ENCODE data around the gene FAM180B. TPM values are rescaled to one million over a fixed set of nuclear protein-coding genes. Genes with fewer than 3 reads are reported as not detected.

FAM180B gene
- total RNA-seq, 1 experiment from 2014 or later: not detected

DNA sequence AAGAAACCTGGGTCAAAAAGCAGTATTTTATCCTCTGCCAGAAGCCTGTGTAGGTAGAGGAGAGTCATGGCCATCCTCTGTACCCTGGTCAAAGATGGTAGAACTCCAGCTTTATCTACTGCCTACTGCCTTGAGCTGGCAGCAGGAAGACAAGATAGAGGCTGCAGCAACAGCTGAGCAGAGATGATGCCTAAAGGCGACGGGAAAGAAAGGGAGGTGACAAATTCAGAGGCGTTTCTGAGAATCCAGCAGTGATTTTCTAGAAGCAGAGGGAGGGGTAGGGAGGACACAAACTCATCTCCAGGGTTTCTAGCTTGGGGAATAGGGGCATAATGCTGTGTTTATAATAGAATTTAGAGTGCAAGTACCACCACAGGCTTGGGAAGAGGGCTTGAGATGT, 23.2 kb downstream of the FAM180B start:
- Histone ChIP-seq H3K4me2 (ENCODE audit: low read depth, low read length, poor library complexity, severe bottlenecking) (no peak overlapping the region), H4K20me1 (ENCODE audit: insufficient read depth, low read depth, low read length) (no peaks in the 10 kb centered on the region), H3K9me2 (replicated peaks; ENCODE audit: insufficient read depth, low read length) (no peaks in the 10 kb centered on the region), H3K4me3 (ENCODE audit: low read length) (no peak overlapping the region), H3K79me2 (ENCODE audit: low read length) (no peaks in the 10 kb centered on the region), H3K4me1 (ENCODE audit: low read length) (peaks cover 23% of the 10 kb centered on the region), H3K9ac (ENCODE audit: low read length) (no peak overlapping the region), H2AFZ (ENCODE audit: low read length) (no peak overlapping the region), H3K27ac (ENCODE audit: low read length) (no peak overlapping the region), H3K36me3 (ENCODE audit: insufficient read depth, low read length) (no peaks in the 10 kb centered on the region), H3K27me3 (ENCODE audit: low read length) (no peaks in the 10 kb centered on the region), H3K9me3 (ENCODE audit: low read length) (no peaks in the 10 kb centered on the region)
- no peak for DNase-seq

DNA sequence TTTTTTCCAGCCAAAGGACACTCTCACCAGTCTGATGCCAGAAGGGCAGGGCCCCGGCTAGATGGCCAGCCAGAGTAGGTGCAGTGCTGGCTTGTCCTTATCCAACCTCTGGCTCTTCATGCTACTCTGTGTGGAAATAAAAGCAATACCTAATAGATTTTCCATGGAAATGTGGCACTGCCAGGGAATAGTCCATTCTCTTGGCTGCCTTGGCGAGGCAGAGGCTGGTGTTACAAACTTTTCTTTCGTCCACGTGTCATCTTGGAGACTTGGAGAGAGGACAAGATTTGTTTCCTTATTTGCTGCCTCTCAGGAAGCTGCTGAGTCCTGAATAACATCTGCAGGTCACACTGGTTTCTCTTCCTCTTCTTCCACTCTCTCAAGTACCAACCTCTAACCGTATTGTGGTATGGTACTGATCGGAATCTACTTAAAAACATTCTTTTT, 24.9 kb downstream of the FAM180B start:
- no peaks in the 10 kb centered on the region for H3K36me3 ChIP-seq (ENCODE audit: insufficient read depth, low read length)
- H3K4me1 ChIP-seq (ENCODE audit: low read length): peaks cover 21% of the 10 kb centered on the region
- H3K27ac ChIP-seq (ENCODE audit: low read length): peak overlapping the region; percentile 53
- no peak overlapping the region for H3K4me3 ChIP-seq (ENCODE audit: low read length)
- no peak overlapping the region for H2AFZ ChIP-seq (ENCODE audit: low read length)
- H3K9me2 ChIP-seq (replicated peaks; ENCODE audit: insufficient read depth, low read length): no peaks in the 10 kb centered on the region
- H3K27me3 ChIP-seq (ENCODE audit: low read length): no peaks in the 10 kb centered on the region
- H3K4me2 ChIP-seq (ENCODE audit: low read depth, low read length, poor library complexity, severe bottlenecking): no peak overlapping the region
- DNase-seq: peak; percentile 63
- H3K9ac ChIP-seq (ENCODE audit: low read length): peak overlapping the region; percentile 16; the same call in 1 of the 2 replicates
- H3K79me2 ChIP-seq (ENCODE audit: low read length): no peaks in the 10 kb centered on the region
- H4K20me1 ChIP-seq (ENCODE audit: insufficient read depth, low read depth, low read length): no peaks in the 10 kb centered on the region
- H3K9me3 ChIP-seq (ENCODE audit: low read length): no peaks in the 10 kb centered on the region

DNA sequence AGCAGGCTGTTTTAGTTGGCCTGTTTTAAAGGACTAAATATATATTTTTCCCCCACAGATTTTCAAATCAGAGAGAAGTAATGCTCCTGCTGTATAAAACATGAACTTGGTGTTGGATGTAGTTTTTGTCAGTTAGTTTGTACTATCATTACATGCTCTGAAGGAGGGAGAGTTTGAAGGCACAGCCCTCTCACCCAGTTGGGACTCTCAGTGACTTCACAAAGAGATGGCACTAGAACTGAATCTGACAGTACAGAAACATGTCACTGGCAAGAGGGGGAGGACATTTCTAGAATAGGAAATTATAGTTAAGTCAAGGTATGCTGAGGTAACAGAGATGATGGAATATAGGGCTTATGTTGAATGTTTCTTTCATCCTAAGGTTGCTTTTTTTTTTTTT, 28.8 kb downstream of the FAM180B start:
- no peaks in the 10 kb centered on the region for H3K79me2 ChIP-seq (ENCODE audit: low read length)

DNA sequence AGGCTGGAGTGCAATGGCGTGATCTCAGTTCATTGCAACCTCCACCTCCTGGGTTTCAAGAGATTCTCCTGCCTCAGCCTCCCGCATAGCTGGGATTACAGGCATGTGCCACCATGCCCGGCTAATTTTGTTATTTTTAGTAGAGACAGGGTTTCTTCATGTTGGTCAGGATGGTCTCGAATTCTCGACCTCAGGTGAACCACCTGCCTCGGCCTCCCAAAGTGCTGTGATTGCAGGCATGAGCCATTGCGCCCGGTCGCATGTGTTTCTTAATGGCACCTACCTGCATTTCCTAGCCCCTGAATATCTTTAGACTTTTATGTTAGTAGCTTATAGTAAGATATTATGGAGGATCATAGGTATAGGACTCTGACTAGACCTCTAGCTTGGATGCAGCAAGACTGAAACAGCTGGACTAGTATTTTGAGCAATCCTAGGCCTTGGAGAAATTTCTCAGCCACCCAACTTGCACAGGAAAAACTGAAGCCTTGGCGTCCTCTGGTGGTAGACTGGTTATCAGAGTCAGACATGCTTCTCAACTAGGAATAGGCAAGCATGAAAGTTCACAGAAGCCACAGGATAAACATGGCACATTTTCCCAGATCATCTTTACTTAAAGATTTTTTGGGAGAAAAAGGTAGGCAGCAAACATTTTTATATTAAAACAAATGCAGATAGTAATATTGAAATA, 30.4 kb downstream of the FAM180B start:
- DNase-seq: peak; percentile 69
- Histone ChIP-seq H3K36me3 (ENCODE audit: insufficient read depth, low read length) (peaks cover 26% of the 10 kb centered on the region; the same call in 1 of the 2 replicates), H3K4me1 (ENCODE audit: low read length) (peaks cover 3% of the 10 kb centered on the region), H3K27ac (ENCODE audit: low read length) (no peak overlapping the region), H3K9me3 (ENCODE audit: low read length) (no peaks in the 10 kb centered on the region), H3K9ac (ENCODE audit: low read length) (no peak overlapping the region), H3K4me2 (ENCODE audit: low read depth, low read length, poor library complexity, severe bottlenecking) (no peak overlapping the region), H3K79me2 (ENCODE audit: low read length) (no peaks in the 10 kb centered on the region), H4K20me1 (ENCODE audit: insufficient read depth, low read depth, low read length) (no peaks in the 10 kb centered on the region), H3K27me3 (ENCODE audit: low read length) (no peaks in the 10 kb centered on the region), H3K9me2 (replicated peaks; ENCODE audit: insufficient read depth, low read length) (no peaks in the 10 kb centered on the region), H3K4me3 (ENCODE audit: low read length) (no peak overlapping the region), H2AFZ (ENCODE audit: low read length) (no peak overlapping the region)

More for the DNA sequence above, 28.8 kb downstream of the FAM180B start:
- no peak overlapping the region for H3K9ac ChIP-seq (ENCODE audit: low read length)
- H3K36me3 ChIP-seq (ENCODE audit: insufficient read depth, low read length): peaks cover 16% of the 10 kb centered on the region; the same call in 1 of the 2 replicates
- no peaks in the 10 kb centered on the region for H3K9me2 ChIP-seq (replicated peaks; ENCODE audit: insufficient read depth, low read length)
- H2AFZ ChIP-seq (ENCODE audit: low read length): no peak overlapping the region
- no peak overlapping the region for H3K4me2 ChIP-seq (ENCODE audit: low read depth, low read length, poor library complexity, severe bottlenecking)
- H3K4me3 ChIP-seq (ENCODE audit: low read length): no peak overlapping the region
- no peak for DNase-seq
- H3K27me3 ChIP-seq (ENCODE audit: low read length): no peaks in the 10 kb centered on the region
- no peaks in the 10 kb centered on the region for H4K20me1 ChIP-seq (ENCODE audit: insufficient read depth, low read depth, low read length)
- H3K4me1 ChIP-seq (ENCODE audit: low read length): peaks cover 10% of the 10 kb centered on the region
- no peak overlapping the region for H3K27ac ChIP-seq (ENCODE audit: low read length)
- no peaks in the 10 kb centered on the region for H3K9me3 ChIP-seq (ENCODE audit: low read length)

DNA sequence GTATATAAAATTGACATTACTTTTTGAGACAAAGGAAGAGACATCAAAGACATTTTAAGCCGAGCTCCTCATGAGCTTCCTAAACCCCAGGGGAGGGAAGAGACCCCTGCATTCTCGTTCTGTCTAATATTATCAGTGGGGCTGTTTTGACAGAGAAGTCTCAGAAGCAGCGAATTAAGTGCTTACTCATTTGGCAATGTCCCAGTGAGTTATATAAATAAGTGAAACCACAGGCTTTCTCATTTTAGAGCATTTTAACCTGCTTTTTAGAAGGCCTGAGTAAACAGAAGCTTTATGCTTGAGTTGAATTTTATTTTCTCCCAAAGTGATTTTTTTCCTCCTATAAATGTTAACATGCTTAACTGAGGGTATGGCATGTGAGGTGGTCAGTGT, 30.9 kb downstream of the FAM180B start:
- Histone ChIP-seq H3K4me3 (ENCODE audit: low read length) (no peak overlapping the region), H3K4me2 (ENCODE audit: low read depth, low read length, poor library complexity, severe bottlenecking) (no peak overlapping the region), H3K9me3 (ENCODE audit: low read length) (no peaks in the 10 kb centered on the region), H2AFZ (ENCODE audit: low read length) (no peak overlapping the region), H3K27me3 (ENCODE audit: low read length) (no peaks in the 10 kb centered on the region), H3K36me3 (ENCODE audit: insufficient read depth, low read length) (peaks cover 31% of the 10 kb centered on the region; the same call in 1 of the 2 replicates), H4K20me1 (ENCODE audit: insufficient read depth, low read depth, low read length) (no peaks in the 10 kb centered on the region), H3K9ac (ENCODE audit: low read length) (no peak overlapping the region), H3K9me2 (replicated peaks; ENCODE audit: insufficient read depth, low read length) (no peaks in the 10 kb centered on the region), H3K79me2 (ENCODE audit: low read length) (no peaks in the 10 kb centered on the region), H3K27ac (ENCODE audit: low read length) (no peak overlapping the region), H3K4me1 (ENCODE audit: low read length) (no peaks in the 10 kb centered on the region)
- DNase-seq: no peak

DNA sequence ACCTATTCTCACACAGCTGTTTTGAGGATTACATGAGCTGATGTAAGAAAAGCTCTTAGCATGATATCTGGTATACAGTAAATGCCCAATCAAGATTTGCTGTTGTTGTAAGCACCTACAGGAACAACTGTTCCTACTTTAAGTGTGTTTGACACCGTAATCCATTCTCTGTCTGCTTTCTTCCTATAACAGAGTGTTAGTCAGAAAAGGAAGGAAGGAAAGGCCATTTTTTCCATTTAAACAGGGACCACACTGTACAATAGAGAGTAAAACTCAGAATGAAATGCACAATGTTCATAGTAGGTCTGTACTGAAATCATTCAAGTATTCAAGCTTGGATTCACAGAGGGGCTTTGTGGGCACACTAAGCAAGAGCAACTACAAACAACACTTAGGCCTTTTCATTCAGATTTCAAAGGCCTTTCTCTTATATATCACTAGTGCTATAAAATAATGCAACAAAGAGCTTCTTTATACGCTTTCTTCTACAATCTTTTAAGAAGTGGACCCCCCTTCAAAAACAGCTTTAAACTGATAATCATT, 34.4 kb downstream of the FAM180B start:
- Histone ChIP-seq H3K4me2 (ENCODE audit: low read depth, low read length, poor library complexity, severe bottlenecking) (no peak overlapping the region), H3K27me3 (ENCODE audit: low read length) (no peaks in the 10 kb centered on the region), H3K4me3 (ENCODE audit: low read length) (no peak overlapping the region), H3K9me3 (ENCODE audit: low read length) (no peaks in the 10 kb centered on the region), H3K9me2 (replicated peaks; ENCODE audit: insufficient read depth, low read length) (no peaks in the 10 kb centered on the region), H3K4me1 (ENCODE audit: low read length) (no peaks in the 10 kb centered on the region), H4K20me1 (ENCODE audit: insufficient read depth, low read depth, low read length) (no peaks in the 10 kb centered on the region), H3K79me2 (ENCODE audit: low read length) (no peaks in the 10 kb centered on the region), H3K36me3 (ENCODE audit: insufficient read depth, low read length) (peaks cover 46% of the 10 kb centered on the region; the same call in 1 of the 2 replicates), H3K27ac (ENCODE audit: low read length) (no peak overlapping the region), H2AFZ (ENCODE audit: low read length) (no peak overlapping the region), H3K9ac (ENCODE audit: low read length) (no peak overlapping the region)
- no peak for DNase-seq

DNA sequence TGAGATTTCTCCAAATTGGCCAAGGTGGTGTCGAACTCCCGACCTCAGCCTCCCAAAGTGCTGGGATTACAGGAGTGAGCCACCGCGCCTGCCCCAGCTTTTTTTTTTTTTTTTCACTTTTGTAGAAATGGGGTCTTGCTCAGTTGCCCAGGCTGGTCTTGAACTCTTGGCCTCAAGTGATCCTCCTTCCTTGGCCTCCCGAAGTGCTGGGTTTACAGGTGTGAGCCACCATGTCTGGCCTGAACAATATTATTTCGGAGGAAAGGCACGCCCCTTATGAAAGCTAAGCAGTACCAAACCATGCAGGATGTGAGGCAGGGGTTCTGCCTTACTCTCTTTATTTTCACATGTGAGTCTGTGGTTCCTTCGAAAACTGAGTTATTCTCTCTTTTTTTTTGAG, 39.8 kb downstream of the FAM180B start:
- Histone ChIP-seq H3K4me1 (ENCODE audit: low read length) (no peaks in the 10 kb centered on the region), H3K9ac (ENCODE audit: low read length) (no peak overlapping the region), H3K27me3 (ENCODE audit: low read length) (no peaks in the 10 kb centered on the region), H4K20me1 (ENCODE audit: insufficient read depth, low read depth, low read length) (no peaks in the 10 kb centered on the region), H3K4me3 (ENCODE audit: low read length) (no peak overlapping the region), H3K79me2 (ENCODE audit: low read length) (no peaks in the 10 kb centered on the region), H3K9me3 (ENCODE audit: low read length) (no peaks in the 10 kb centered on the region), H2AFZ (ENCODE audit: low read length) (no peak overlapping the region), H3K27ac (ENCODE audit: low read length) (no peak overlapping the region), H3K4me2 (ENCODE audit: low read depth, low read length, poor library complexity, severe bottlenecking) (no peak overlapping the region), H3K9me2 (replicated peaks; ENCODE audit: insufficient read depth, low read length) (no peaks in the 10 kb centered on the region), H3K36me3 (ENCODE audit: insufficient read depth, low read length) (peaks cover 62% of the 10 kb centered on the region; the same call in 1 of the 2 replicates)
- no peak for DNase-seq

DNA sequence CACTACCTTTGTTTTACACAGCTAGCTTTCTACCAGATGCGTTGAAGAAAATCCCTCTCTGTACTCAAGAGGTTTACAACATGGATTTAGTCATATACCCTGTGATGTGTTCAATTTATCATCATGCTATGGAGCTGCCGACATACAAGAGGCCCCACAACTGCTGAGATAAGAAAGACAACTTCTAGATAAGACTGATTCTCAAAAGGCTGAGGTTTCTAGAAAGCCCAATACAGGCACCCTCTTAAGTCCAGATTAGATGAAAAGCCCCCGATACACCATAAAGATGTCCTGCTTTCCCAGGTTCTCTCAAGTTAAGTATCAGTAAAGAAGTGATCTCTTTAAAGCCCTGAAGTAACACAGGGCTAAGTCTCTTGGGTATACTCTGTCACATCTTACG, 41.5 kb downstream of the FAM180B start:
- Histone ChIP-seq H3K27me3 (ENCODE audit: low read length) (no peaks in the 10 kb centered on the region), H3K4me2 (ENCODE audit: low read depth, low read length, poor library complexity, severe bottlenecking) (no peak overlapping the region), H3K9ac (ENCODE audit: low read length) (no peak overlapping the region), H3K79me2 (ENCODE audit: low read length) (peaks cover 3% of the 10 kb centered on the region; the same call in 1 of the 2 replicates), H2AFZ (ENCODE audit: low read length) (no peak overlapping the region), H3K4me3 (ENCODE audit: low read length) (no peak overlapping the region), H3K27ac (ENCODE audit: low read length) (no peak overlapping the region), H4K20me1 (ENCODE audit: insufficient read depth, low read depth, low read length) (no peaks in the 10 kb centered on the region), H3K4me1 (ENCODE audit: low read length) (no peaks in the 10 kb centered on the region), H3K36me3 (ENCODE audit: insufficient read depth, low read length) (peaks cover 63% of the 10 kb centered on the region; the same call in 1 of the 2 replicates), H3K9me3 (ENCODE audit: low read length) (no peaks in the 10 kb centered on the region), H3K9me2 (replicated peaks; ENCODE audit: insufficient read depth, low read length) (no peaks in the 10 kb centered on the region)
- no peak for DNase-seq

All from Karpas-422 (cell line).